AG09309 (cell line): ENCODE results near the gene SIRT7.
A peak's percentile ranks its signal among the peaks of the same experiment; 100 is the strongest.

Experiments
- DNase-seq: peaks from one replicate; pipeline ENCODE4 v3.0.0-alpha.2; 2010; ENCODE audit warnings: low read depth
- H3K4me3 ChIP-seq: 2 replicates; pipeline ENCODE4 v1.5.1; 2011; ENCODE audit warnings: mild to moderate bottlenecking, low read depth, low read length, moderate library complexity; ENCODE audit not compliant: control insufficient read depth
- CTCF ChIP-seq: IDR thresholded peaks from 2 replicates; pipeline ENCODE4 v1.5.1; 2011; ENCODE audit warnings: mild to moderate bottlenecking, low read depth, low read length, inconsistent platforms; ENCODE audit not compliant: insufficient read depth, control insufficient read depth; ENCODE audit errors: missing control alignments

Gene SIRT7

GRCh38 chr17:81930142-81931125 is 12.5 kb upstream of the SIRT7 start:
- TF ChIP-seq CTCF = no peak
- no peak overlapping the region for H3K4me3 ChIP-seq
- DNase-seq = no peak

- no peak for DNase-seq
- H3K4me3 ChIP-seq = no peak overlapping the region
- no peak for TF ChIP-seq CTCF
Observed at GRCh38 chr17:81929253-81930141, 11.5 kb upstream of the SIRT7 start.

- no peak for DNase-seq
- H3K4me3 ChIP-seq = peak overlapping the region; percentile 54
- no peak for TF ChIP-seq CTCF
Observed at GRCh38 chr17:81928544-81929252, 10.7 kb upstream of the SIRT7 start.

- peak; percentile 57 for DNase-seq
- peak within 1 kb of the TSS; percentile 78 for H3K4me3 ChIP-seq
- no peak for TF ChIP-seq CTCF
Observed at GRCh38 chr17:81927653-81928543, 9.9 kb upstream of the SIRT7 start, which contains the start of gene MAFG. MAFG (minus strand) TSS chr17:81927735; CDS start chr17:81923185, 4,550 bp downstream.

GRCh38 chr17:81927152-81927652 is 9.2 kb upstream of the SIRT7 start:
- H3K4me3 ChIP-seq = peak overlapping the region; percentile 78
- no peak for DNase-seq
- no peak for TF ChIP-seq CTCF
